Measurements from ENCODE around the gene C1orf35.

The C1orf35 gene

GRCh38 chr1:228064296-228064695 lies 38.8 kb downstream of the C1orf35 start:
- no peak for DNase-seq (ENCODE audit: low read depth in 2 of 3, low spot score in 2 of 3)

DNA sequence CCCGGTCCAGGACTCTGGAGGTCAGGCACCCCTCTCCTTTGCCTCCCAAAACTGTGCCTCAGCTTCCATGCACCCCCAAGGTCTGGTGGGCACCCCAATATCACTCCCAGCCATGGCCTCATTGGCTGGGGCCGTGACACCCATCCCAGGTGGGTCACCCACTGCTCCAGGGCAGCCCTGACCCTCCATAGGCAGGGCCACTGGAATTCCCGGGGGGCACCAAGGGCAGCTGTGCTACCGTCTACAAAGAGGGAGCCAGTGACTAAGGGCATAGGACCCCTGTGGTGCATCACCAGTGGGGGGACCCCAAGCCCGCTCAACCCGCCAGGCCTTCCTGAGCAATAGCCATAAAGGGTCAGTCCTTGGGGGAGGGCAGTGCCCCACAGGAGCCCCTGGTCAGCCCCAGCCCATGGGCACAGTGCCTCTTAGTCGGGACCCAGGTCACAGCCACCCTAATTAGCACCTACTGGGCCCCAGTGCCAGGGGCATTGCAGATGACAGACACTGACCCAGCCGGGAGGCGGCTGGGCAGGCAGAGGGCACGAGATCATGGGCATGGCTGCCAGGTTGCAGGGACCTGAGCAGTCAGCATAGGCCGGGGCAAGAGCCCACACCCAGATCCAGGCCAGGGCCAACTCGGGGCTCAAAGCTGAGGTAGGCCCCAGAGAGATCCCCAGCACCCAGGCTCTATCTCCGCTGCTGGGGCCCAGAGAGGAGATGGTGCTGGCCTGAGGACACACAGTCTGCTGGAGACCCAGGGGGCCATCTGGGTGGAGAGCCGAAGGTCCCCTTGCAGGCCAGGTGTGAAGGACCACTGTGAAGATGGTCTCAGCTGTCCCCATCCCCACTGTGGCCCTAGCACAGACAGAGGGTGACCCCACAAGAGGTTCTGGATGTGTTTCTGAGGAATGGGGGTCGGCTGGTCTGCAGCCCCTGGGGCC lies 39.6 kb downstream of the C1orf35 start:
- no peak for DNase-seq (ENCODE audit: low read depth in 2 of 3, low spot score in 2 of 3)

- no peak for DNase-seq (ENCODE audit: low read depth in 2 of 3, low spot score in 2 of 3)
These were observed 40.3 kb downstream of the C1orf35 start for GRCh38 chr1:228062812-228063211.

- no peak for DNase-seq (ENCODE audit: low read depth in 2 of 3, low spot score in 2 of 3)
These were observed 40.9 kb downstream of the C1orf35 start for GRCh38 chr1:228062085-228062791.

GRCh38 chr1:228061411-228062084 lies 41.6 kb downstream of the C1orf35 start:
- DNase-seq (ENCODE audit: low read depth in 2 of 3, low spot score in 2 of 3): no peak

GRCh38 chr1:228060458-228061190 lies 42.5 kb downstream of the C1orf35 start:
- no peak for DNase-seq (ENCODE audit: low read depth in 2 of 3, low spot score in 2 of 3)

- DNase-seq (ENCODE audit: low read depth in 2 of 3, low spot score in 2 of 3): peak in 2 of 3 experiments; percentile 43 to 69
These were observed 43.3 kb downstream of the C1orf35 start for GRCh38 chr1:228059634-228060457.

DNA sequence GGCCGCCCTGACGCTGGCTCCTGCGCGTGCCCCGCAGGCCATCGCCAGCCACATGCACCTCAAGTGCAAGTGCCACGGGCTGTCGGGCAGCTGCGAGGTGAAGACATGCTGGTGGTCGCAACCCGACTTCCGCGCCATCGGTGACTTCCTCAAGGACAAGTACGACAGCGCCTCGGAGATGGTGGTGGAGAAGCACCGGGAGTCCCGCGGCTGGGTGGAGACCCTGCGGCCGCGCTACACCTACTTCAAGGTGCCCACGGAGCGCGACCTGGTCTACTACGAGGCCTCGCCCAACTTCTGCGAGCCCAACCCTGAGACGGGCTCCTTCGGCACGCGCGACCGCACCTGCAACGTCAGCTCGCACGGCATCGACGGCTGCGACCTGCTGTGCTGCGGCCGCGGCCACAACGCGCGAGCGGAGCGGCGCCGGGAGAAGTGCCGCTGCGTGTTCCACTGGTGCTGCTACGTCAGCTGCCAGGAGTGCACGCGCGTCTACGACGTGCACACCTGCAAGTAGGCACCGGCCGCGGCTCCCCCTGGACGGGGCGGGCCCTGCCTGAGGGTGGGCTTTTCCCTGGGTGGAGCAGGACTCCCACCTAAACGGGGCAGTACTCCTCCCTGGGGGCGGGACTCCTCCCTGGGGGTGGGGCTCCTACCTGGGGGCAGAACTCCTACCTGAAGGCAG lies 44.0 kb downstream of the C1orf35 start:
- no peak for DNase-seq (ENCODE audit: low read depth in 2 of 3, low spot score in 2 of 3)

- no peak for DNase-seq (ENCODE audit: low read depth in 2 of 3, low spot score in 2 of 3)
These were observed 44.8 kb downstream of the C1orf35 start for GRCh38 chr1:228058172-228058948.

Data from activated CD8-positive, alpha-beta memory T cell treated with anti-CD3 and anti-CD28 coated beads for 48 hours (primary cell).